HG02798 (cell line): ENCODE results near the gene DCDC2B.
A peak's percentile ranks its signal among the peaks of the same experiment; 100 is the strongest.

ENCODE experiments used
- ATAC-seq: cut with Tn5 transposase; IDR thresholded peaks from one replicate; pipeline ENCODE4 v1.9.1; 2021; ENCODE audit warnings: mild to moderate bottlenecking; ENCODE audit not compliant: unreplicated experiment, poor library complexity

DCDC2B gene

DNA sequence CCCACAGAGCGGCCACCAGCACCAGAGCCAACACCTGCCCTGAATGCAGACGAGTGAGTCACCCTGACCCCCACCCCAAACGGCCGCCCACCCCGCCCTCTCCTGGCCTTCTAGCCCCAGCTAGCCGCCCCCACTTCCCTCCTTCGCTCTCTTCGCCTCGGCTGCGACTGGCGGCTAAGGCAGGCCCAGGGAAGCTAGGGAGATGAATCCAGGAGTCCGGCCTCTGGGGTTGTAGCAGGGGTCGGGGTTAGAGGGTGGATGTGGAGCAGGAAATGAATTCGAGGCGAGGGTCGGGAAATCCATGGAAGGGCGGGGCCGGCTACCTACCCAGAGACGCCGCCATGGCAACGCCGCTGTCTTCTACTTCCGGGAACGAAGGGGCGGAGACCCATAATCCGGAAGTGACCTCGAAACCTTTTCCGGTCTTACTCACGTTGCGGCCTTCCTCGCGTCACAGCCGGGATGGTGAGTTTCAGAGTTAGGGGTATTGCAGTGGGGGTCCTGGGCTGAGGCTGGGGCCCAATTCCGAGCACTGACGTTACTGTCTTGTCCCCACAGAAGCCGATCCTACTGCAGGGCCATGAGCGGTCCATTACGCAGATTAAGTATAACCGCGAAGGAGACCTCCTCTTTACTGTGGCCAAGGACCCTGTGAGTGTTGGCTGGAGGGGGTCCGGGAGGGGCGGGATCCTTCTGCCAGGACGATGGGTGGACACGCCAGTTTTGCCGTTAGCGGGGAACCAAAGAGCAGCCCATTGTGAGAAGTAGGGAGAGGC is 13.3 kb downstream of the DCDC2B start, which contains the start of the genes EIF3I and TMEM234:
EIF3I (plus strand) TSS at position 428 of the 776 bp plus-strand sequence; CDS start at position 463, 35 bp downstream.
TMEM234 (minus strand) TSS at position 374 of the 776 bp plus-strand sequence; CDS start at position 343, 31 bp downstream.
- peak; percentile 95 for ATAC-seq

DNA sequence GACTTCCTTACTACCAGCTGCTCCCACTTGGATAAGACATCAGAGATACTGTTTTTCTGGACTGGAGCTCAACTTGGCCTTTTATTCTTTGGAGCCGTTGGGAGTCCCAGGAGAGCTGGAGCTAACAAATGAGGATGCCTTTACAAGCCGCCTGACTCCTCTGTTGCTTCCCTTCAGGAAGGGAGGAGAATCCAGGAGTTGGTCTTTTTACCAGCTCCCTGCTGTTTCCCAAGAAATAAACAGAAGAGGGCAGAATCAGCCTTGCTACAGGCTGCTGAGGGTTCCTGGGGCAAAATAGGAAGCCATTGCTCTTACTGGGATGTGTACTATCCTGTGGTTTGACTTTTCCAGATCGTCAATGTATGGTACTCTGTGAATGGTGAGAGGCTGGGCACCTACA is 14.8 kb downstream of the DCDC2B start:
- no peak for ATAC-seq

DNA sequence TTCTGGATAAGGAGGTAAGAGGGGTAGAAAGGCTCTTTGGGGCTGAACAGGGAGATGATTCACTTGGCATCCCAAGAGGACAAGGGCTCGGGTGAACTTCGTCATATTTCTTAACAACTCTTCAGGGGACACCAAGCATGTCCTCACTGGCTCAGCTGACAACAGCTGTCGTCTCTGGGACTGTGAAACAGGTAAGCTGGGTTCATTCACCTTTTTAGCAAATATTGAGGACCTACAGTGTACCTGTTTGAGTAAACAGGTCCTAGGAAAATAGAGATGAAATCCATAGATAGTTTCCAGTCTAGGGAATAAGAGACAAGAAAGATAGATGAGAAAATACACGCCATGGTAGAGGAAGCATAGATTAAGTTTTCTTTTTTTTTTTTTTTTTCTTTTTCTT is 15.4 kb downstream of the DCDC2B start:
- no peak for ATAC-seq

DNA sequence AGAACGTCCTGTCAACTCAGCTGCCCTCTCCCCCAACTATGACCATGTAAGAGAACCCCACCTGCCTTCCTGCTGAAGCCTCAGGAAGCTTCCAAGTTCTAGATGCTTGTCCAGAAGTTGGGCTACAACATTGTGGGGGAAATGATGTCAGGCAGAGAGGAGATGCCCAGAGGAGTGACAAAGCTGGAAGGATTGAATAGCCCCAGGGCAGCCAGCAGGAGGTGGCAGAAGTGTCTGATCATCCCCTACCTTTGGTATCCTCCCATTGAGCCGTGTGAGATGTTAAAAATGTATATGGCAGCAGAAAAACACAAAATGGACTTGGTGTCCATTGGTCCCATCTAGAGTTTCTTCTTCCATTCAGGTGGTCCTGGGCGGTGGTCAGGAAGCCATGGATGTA is 19.9 kb downstream of the DCDC2B start:
- ATAC-seq, result no peak

DNA sequence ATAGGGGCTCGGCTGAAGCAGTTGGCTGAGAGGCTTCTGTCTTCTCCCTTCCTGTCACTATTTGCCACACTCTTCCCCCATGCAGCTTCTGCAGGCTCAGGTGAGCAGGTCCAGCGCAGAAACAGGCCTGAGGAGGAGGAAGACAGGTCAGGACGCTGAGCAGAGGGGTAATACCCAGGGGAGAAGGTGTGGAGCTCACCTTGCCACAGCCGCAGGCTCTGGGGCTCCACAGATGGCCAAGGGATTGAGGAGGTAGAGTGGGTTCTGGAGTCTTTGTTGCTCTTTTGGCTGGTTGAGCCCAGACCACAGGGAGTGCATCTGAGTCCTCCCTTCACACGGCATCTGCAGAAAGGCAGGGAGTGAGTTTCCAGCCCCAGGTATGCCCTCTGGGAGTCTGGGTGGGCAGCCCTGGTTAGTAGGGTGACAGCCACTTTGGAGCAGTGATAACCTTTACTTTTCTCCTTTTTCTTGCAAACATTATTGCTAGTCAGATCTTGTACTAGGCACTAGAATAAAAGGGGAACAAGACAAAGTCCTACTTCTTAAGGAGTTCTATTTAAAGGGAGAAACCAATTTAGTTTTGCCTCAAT is 23.0 kb downstream of the DCDC2B start:
- no peak for ATAC-seq

DNA sequence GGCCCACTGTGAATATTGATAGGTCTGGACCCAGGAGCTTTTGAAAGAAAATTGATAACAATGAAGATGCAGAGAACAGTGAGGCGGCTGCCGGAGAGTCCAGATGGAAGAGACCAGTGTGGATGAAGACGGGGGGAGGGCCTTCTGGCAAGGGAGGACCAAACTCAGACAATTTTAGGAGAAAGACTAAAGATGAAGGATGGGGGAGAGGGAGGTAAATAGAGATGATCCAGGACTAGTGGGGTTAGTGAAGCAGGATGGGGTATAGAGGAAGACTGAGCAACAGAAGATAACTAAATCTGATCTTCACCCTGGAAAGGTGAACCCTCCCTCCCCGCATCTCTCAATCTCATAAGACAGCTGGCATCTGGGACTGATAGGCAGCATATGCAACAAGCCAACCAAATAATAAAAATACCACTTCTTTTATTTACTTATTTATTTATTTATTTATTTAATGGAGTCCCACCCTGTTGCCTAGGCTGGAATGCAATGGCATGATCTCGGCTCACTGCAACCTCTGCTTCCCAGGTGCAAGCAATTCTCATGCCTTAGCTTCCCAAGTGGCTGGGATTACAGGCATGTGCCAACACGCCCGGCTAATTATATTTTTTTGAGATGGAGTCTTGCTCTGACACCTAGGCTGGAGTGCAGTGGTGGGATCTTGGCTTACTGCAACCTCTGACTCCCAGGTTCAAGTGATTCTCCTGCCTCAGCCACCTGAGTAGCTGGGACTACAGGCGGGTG is 23.8 kb downstream of the DCDC2B start:
- no peak for ATAC-seq

DNA sequence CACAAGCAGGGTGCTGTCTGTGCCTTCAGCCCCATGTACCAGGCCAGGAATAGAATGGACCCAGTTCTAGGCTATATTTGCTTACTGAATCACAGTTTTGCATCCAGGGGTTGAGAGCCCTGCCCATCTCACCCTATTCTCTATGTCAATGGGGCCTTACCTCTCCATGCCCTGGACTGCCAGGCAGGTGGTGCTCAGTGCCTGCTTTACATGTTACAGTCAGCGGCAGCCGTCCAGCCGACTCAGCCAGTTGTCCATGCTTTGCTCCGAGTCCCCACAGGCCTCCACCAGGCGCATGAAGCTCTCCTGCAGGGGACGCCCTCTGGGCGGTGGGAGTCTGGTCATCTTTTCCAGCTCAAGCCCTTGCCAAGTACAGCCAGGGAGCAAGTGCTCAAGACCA is 25.9 kb downstream of the DCDC2B start:
- ATAC-seq, result no peak

DNA sequence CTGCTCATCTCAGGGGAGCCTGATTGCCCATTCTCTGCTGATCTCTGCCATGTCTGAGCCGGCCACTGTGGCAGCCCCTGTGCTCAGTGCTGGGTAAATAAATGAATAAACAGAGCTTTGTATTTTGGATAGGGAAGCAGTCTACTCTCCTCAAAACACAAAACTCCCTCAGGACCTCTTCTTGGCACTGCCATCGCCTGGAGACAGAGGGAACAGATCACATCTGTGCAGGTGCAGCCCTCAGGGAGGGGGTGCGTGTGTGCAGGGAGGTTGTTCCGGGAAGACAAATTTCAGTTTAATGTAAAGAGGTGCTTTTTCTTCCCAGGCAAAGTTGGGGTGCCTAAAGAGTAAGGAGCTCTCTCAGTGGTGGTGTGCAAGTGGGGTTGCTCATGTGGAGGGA is 30.4 kb downstream of the DCDC2B start:
- no peak for ATAC-seq

DNA sequence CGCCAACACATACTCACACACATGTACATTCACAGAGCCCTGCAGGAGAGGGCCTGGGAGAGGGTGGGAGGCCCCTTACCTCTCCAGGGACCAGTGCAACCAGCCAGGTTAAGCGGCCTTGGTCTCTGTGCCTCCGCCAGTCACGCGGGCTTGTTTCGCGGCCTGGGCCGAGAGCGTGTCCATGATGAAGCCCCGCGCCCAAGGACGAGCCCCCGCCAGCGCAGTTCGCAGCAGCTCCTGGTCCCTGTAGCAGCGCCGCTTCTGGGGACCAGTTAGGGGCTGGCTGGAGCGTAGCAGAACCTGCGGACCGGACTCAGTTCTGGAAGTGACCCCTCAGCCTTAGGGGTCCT is 30.9 kb downstream of the DCDC2B start:
- ATAC-seq, result no peak

DNA sequence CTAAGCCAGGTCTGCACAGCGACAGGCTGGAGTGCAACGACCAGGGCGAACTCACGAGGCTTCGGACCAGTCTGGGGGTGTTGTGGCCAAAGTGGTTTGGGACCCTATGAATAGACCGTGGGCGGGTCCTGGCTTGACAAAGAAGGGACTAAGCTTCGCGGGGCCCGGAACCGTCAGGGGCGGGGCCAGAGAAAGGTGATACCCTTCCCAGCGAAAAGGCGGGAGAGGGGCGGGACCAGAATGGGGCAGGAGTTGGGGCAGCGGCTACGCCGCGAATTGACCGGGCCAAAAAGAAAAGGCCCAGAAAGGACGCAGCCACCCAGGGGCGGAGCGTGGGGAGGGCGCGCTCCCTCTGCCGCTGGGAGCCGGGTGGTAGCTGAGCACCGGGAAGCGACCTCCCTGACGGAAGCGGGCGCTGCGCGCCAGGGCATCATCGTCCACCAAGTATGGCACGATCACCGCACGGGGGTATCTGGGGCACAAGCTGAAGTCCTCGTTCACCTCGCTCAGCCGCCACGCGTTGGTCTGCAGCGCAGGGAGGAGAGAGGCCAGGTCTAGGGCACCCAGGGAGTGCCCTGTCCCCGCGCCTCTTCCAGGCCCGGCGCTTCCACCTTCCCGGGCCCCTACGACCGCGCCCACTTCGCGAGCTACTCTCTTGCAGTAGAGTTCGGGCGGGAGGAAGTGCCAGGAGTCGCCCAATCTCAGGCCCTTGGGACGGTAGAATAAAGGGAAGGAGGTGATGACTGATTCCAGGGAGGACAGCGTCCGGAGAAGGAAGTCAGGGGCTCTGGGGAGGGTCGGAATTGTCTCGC is 31.5 kb downstream of the DCDC2B start:
- peak; percentile 37 for ATAC-seq

DNA sequence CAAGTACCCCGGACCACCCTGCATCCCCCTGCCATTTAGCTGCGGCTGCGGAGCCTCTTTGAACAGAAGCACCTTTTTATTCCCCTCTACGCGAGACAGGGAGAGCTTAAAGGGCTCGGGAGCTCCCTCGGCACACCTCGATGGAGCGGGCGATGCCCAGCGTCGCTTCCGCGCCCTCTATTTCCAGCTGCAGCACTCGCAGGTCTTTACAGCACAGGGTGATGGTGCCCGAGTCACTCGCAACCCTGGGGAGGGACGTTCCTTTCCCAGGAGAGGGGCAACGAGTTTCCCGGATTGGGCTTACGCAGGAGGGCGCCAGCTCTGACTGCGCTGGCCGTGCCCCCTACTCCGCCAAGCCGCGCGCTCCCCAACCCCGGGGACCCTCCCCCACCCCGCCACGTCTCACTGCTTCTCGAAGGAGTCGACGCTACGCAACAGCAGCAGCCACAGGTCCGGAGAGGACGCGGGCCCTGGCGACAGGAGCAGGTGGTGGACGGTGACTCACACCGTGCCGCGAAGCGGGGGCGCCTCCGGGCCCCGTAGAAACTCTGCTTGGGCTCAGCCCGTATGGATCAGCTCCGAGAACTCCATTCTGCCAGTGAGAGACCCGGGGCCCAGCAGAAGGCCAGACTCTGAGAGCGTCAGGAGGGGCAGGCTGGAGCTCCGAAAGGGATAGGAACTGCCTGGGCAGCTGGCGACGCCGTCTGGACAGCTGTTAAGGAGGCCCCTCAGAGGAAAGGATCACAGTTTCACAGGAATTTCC is 32.3 kb downstream of the DCDC2B start:
- peak; percentile 43 for ATAC-seq

DNA sequence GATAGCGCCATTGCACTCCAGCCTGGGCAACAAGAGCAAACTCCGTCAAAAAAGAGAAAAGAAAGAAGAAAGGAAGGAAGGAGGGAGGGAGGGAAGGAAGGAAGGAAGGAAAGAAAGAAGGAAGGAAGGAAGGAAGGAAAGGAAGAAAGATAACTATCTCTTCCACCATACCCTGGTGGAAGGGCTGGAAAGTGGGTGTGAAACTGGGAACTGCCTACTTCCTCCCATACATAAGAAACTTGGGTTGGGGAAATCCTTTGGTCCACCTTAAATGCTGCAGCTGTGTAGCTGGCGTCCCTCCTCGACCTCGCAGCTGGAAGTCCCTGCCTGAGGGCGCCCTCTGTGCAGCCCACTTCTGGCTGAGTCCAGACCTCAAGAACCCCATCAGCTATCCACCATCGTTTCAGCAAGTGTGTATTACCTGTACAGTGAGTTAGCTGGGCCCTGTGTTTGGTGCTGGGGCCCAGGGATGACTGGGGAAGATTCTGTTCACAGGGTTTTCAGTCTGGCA is 33.5 kb downstream of the DCDC2B start:
- ATAC-seq, result no peak

DNA sequence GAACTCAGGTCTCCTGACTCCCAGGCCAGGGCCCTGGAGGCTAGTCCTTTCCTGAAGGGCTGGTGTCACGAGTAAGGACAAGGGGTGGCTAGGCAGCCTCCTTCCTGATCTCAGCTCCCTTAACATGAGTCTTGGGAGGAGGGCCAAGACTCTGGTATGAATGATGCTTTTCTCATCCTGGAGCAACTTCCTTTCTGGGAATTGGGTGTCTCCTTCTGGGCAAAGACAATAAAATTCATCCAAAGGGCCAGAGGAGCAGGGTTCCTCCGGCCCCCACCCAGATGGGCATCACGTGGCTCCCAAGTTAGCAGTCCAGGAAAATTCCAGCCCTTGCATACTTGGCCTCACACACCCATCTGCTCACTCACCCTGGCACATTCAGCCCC is 38.0 kb downstream of the DCDC2B start, which contains the start of gene FAM167B:
FAM167B (plus strand) TSS at position 335 of the 386 bp plus-strand sequence. CDS start 200 bp downstream, outside the sequence.
- no peak for ATAC-seq

DNA sequence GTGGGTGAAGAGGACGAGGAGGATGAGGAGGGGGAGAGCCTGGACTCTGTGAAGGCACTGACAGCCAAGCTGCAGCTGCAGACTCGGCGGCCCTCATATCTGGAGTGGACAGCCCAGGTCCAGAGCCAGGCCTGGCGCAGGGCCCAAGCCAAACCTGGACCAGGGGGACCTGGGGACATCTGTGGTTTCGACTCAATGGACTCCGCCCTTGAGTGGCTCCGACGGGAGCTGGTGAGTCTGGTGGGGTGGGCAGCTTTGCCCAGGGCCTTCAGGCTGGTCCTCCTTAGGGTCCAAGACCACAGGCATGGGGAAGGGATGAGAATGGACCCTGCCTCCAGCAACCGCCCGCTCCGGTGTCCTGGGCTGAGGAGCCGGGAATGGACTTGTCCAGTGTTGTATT is 38.6 kb downstream of the DCDC2B start:
- ATAC-seq, result no peak

DNA sequence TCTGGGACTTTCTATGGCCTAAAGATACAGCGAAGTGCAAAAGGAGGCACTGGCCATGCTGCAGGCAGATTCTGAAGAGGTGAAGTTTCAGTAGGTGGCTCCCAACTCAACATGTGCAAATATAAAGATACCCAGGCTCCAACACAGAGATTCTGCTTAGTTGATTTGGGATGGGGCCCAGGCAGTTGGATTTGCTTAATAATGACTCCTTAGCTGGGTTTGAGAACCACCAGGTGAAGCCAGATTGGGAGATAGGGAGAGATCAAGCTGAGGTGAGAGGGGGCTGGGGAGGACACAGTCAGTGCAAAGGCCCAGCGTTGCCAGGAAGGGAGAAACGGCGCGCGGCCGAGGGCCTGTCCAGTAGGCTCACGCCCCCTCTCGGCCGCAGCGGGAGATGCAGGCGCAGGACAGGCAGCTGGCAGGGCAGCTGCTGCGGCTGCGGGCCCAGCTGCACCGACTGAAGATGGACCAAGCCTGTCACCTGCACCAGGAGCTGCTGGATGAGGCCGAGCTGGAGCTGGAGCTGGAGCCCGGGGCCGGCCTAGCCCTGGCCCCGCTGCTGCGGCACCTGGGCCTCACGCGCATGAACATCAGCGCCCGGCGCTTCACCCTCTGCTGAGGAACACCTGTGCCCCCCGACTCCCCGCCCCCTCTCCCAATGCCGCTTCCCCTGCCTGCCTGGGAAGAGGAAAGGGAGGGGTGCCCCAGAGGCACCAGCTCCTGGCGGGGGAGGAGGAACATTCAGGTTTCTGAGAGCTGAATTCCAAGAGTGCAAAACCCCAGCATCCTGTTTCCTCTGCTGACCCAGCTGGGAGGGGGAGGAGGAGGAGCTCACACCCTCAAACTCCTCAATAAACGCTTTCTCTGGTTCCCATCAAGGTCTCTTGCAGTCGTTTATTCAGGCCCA is 39.3 kb downstream of the DCDC2B start:
- peak; percentile 43 for ATAC-seq

DNA sequence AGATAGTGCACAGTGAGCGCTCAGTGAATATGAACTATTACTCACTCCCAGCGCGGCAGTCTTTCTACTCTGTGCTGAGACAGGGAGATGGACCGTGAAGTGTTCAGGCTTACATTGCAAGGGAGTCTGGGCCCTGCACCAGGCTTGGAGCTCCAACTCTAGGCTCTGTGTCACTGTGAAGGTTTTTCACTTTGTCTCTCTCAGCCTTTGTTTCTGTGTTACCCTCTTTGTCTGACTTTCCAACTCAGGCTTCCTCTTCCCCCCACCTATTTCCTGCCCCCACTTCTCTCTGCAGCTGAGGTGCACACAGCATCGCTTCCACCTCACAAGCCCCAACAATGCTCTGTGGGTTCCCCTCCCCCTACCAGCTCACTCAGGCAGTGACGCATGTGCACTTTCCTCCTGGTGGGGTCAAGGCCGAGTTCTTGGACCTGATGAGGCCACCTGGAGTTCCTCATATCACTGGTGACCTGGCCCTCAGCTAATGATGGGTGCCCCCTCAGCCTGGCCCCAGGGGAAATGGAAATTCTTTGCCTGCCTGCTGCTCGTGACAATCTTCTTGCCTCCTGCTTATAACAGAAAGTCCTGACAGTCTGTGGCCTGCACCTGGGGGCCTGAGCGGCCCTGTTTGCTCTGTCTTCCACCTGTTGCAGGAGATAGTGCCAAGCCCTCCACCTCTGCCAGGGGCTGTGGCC is 41.1 kb downstream of the DCDC2B start:
- peak; percentile 57 for ATAC-seq

DNA sequence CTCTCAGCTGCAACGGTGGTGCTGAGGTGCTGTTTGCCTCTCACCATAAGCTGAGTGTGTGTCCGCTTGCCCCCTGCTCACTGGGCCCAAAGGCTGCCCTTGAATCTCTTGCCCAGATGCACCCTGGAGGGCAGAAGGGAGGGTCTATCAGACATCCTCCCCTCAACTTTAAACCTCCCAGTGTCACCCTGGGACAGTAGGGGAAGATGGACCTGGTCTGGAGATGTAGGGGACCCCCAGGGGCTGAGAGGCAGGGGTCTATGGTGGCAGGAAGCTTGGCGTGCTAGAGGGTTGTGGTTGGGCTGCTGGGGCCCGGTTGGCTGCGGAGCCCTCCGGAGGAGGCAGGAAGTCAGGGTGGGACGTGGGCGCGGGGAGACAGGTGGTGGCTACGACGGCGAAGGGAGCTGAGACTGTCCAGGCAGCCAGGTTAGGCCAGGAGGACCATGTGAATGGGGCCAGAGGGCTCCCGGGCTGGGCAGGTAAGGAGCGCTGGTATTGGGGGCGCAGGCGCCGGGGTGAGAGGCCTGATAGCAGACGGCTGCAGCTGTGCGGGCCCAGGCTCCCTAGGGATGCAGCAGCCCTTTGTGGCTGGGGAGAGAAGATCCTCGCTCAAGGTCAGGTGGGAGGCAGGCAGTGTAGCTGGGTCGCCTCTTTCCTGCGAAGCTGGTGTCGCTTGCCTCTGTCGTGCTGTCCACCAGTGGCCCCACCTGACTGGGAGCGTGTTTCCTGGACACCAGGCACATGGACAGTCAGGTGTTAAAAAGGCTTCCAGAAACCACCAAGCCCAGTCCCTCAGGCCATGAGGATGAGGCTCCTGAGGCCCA is 42.2 kb downstream of the DCDC2B start, which contains the start of gene LCK:
LCK (plus strand) TSS at position 373 of the 824 bp plus-strand sequence. CDS start 23,065 bp downstream, outside the sequence.
- ATAC-seq, result no peak
